Measurements from ENCODE around the gene RTTN. TPM values are rescaled to one million over a fixed set of nuclear protein-coding genes. Genes with fewer than 3 reads are reported as not detected.

Gene RTTN
- polyA plus RNA-seq, 1 of the 3 experiments (the other 2 are of a cell fraction): 4.7 TPM

- no peaks in the 10 kb centered on the region for H3F3A ChIP-seq (replicated peaks; ENCODE audit: insufficient read depth)
- no peak overlapping the region for H2AFZ ChIP-seq (ENCODE audit: low read depth)
- H3K4me3 ChIP-seq (ENCODE audit: low read depth in 2 of 2, low read length in 1 of 2): no peak overlapping the region
- peaks cover 6 to 46% of the 10 kb centered on the region in 2 experiments for H3K36me3 ChIP-seq (replicated peaks in 1 of 2; ENCODE audit: control insufficient read depth in 1 of 2, insufficient read depth in 2 of 2, low read length in 1 of 2)
- no peak overlapping the region for H3K4me2 ChIP-seq
- no peaks in the 10 kb centered on the region for H3K79me2 ChIP-seq (ENCODE audit: insufficient read depth)
- no peak overlapping the region for H3K27ac ChIP-seq (ENCODE audit: low read depth in 2 of 2, low read length in 1 of 2)
- TF ChIP-seq USF2 (IDR thresholded peaks at IDR 0.05; ENCODE audit: borderline replicate concordance, low read depth, low read length): no peak
- no peak for TF ChIP-seq SIN3A (IDR thresholded peaks at IDR 0.05; ENCODE audit: borderline replicate concordance, low read depth, low read length)
- no peak for TF ChIP-seq TAF1 (IDR thresholded peaks at IDR 0.05; ENCODE audit: borderline replicate concordance, low read depth, low read length)
- TF ChIP-seq SMC3 (IDR thresholded peaks at IDR 0.05; ENCODE audit: low read depth, low read length): no peak
- TF ChIP-seq RAD21 (IDR thresholded peaks at IDR 0.05; ENCODE audit: low read length): no peak
- no peak for TF ChIP-seq CHD2 (IDR thresholded peaks at IDR 0.05; ENCODE audit: low read length, partially characterized antibody)
- TF ChIP-seq JUND (IDR thresholded peaks at IDR 0.05): no peak
- no peak for TF ChIP-seq GATA2 (CRISPR knock-in tag; IDR thresholded peaks at IDR 0.05)
- TF ChIP-seq RXRA (IDR thresholded peaks at IDR 0.05; ENCODE audit: borderline replicate concordance, low read depth): no peak
- no peak for TF ChIP-seq MXI1 (IDR thresholded peaks at IDR 0.05; ENCODE audit: low read depth, low read length)
- TF ChIP-seq NRF1 (IDR thresholded peaks at IDR 0.05; ENCODE audit: low read depth, low read length): no peak
- no peak for TF ChIP-seq POLR2AphosphoS5 (IDR thresholded peaks at IDR 0.05; ENCODE audit: low read depth, low read length)
- TF ChIP-seq TEAD4 (IDR thresholded peaks at IDR 0.05; ENCODE audit: borderline replicate concordance, insufficient read depth): no peak
- no peak for TF ChIP-seq CTCF (IDR thresholded peaks at IDR 0.05)
- no peak for TF ChIP-seq PBX3 (IDR thresholded peaks at IDR 0.05)
- TF ChIP-seq REST (IDR thresholded peaks at IDR 0.05; ENCODE audit: low read depth, low read length): no peak
- no peak for DNase-seq
- no peaks in the 10 kb centered on the region for H3K9me2 ChIP-seq
- H3K9ac ChIP-seq: no peak overlapping the region
- peaks cover 0 to 10% of the 10 kb centered on the region in 2 experiments; a peak in 2 of 4 replicates for H3K4me1 ChIP-seq (ENCODE audit: control insufficient read depth in 1 of 2, insufficient read depth in 2 of 2, low read depth in 1 of 2, low read length in 1 of 2)
- 92% methylated on average over 4 of the region's 4 CpGs for WGBS (ENCODE audit: low lambda C conversion rate)
- 0 out of 2 replicates have a peak, but pooled peaks cover 2% of the 10 kb centered on the region for H3K9me3 ChIP-seq
- CTCF ChIA-PET: interaction anchor here (1.0 kb wide), 1 partner anchor 36 kb away, joined by 3 read pairs; no protein-coding TSS in a partner anchor
- POLR2A ChIA-PET: no interaction called here
- no peaks in the 10 kb centered on the region for H4K20me1 ChIP-seq (ENCODE audit: insufficient read depth)
- H3K27me3 ChIP-seq (ENCODE audit: insufficient read depth): no peaks in the 10 kb centered on the region
Observed at GRCh38 chr18:70124139-70124538, 81.3 kb downstream of the RTTN start.

Measured in SK-N-SH (cell line).